Left lung (tissue), 10 donors: ENCODE results near the gene ADGRL4. TPM values are rescaled to one million over a fixed set of nuclear protein-coding genes. Genes with fewer than 3 reads are reported as not detected.
A peak's percentile ranks its signal among the peaks of the same experiment; 100 is the strongest.

Source experiments
- ATAC-seq: fragments of 200-7000 bp; cut with Tn5 transposase; one replicate; pipeline ENCODE4 v1.9.1; 2020; ENCODE audit warnings: moderate library complexity
- DNase-seq, 4 donors: peaks; one replicate each; pipeline ENCODE4 v3.0.0-alpha.2; 2013 to 2020
- H3K27ac ChIP-seq, 2 donors: fragments of 200-600 bp; sonication (generic) in 1 of 2; one replicate each; pipeline versions ENCODE4 v1.5.0 to v1.8.0; 2020 to 2021
- H3K27me3 ChIP-seq, 2 donors: fragments of 200-600 bp; sonication (generic) in 1 of 2; one replicate each; pipeline versions ENCODE4 v1.5.0 to v1.8.0; 2020 to 2021
- H3K36me3 ChIP-seq, 2 donors: fragments of 200-600 bp; sonication (generic) in 1 of 2; one replicate each; pipeline versions ENCODE4 v1.5.0 to v1.8.0; 2020 to 2021
- H3K4me1 ChIP-seq, 2 donors: fragments of 200-600 bp; one replicate each; pipeline ENCODE4 v1.8.0; 2021
- H3K4me3 ChIP-seq, 2 donors: fragments of 200-600 bp; sonication (generic) in 1 of 2; one replicate each; pipeline versions ENCODE4 v1.5.0 to v1.8.0; 2020 to 2021; ENCODE audit warnings: mild to moderate bottlenecking in 1 of 2
- H3K9me3 ChIP-seq, 2 donors: fragments of 200-600 bp; sonication (generic) in 1 of 2; one replicate each; pipeline versions ENCODE4 v1.5.0 to v1.8.0; 2020 to 2021
- CTCF ChIP-seq, 2 donors: fragments of 200-600 bp; sonication (generic) in 1 of 2; IDR thresholded peaks; one replicate each; pipeline versions ENCODE4 v1.5.0 to v1.8.0; 2021; ENCODE audit warnings: antibody characterized with exemption in 2 of 2
- intact Hi-C, 2 donors: fragments of 100-400 bp; cut with DNase I; formaldehyde crosslinking; loops; one replicate each; pipeline versions ENCODE4 v1.11.2 to v1.14.2; 2022
- polyA plus RNA-seq, 6 donors: library from polyadenylated mRNA; unstranded; fragments of 120-200 nt; gene quantifications; one replicate each; pipeline ENCODE4 v1.2.1, GENCODE V29; 2013; ENCODE audit not compliant: insufficient read length in 6 of 6
- total RNA-seq, 2 donors: library from RNA; stranded (reverse); fragmentation: NEBNext Ultra II Directional; extraction: Animal tissue kit (Norgen Biotek cat#: 25700); gene quantifications; one replicate each; pipeline ENCODE4 v1.2.1, GENCODE V29; 2021
- donor health status: DM: no; HTN: yes; CAD: no.
- donor health status: DM: no; HTN: no; CAD: no.

ADGRL4 gene
- total and polyA plus RNA-seq, 8 donors, result 11.8 to 20.4 (median 12.7) TPM

- intact Hi-C loops, result no loop called here
- Histone ChIP-seq H3K27me3 (no peaks in the 10 kb centered on the region), H3K4me3 (no peak overlapping the region), H3K36me3 (no peaks in the 10 kb centered on the region), H3K27ac (no peak overlapping the region), H3K9me3 (no peaks in the 10 kb centered on the region), H3K4me1 (no peaks in the 10 kb centered on the region)
- peak in 2 of 4 donors; percentile 20 to 30 for DNase-seq
- TF ChIP-seq CTCF (IDR thresholded peaks at IDR 0.05), result no peak
- no peak for ATAC-seq
Measured at GRCh38 chr1:78869136-78869535, 137.4 kb downstream of the ADGRL4 start.

GRCh38 chr1:78864175-78864574 is 142.4 kb downstream of the ADGRL4 start:
- intact Hi-C loops, result no loop called here
- no peak for TF ChIP-seq CTCF (IDR thresholded peaks at IDR 0.05)
- no peaks in the 10 kb centered on the region for H3K4me1 ChIP-seq
- H3K27ac ChIP-seq, result no peak overlapping the region
- H3K36me3 ChIP-seq, result no peaks in the 10 kb centered on the region
- H3K27me3 ChIP-seq, result no peaks in the 10 kb centered on the region
- H3K9me3 ChIP-seq, result no peaks in the 10 kb centered on the region
- H3K4me3 ChIP-seq, result no peak overlapping the region
- ATAC-seq (no peak), DNase-seq (no peak)

- H3K9me3 ChIP-seq, result no peaks in the 10 kb centered on the region
- H3K36me3 ChIP-seq, result no peaks in the 10 kb centered on the region
- no peak for TF ChIP-seq CTCF (IDR thresholded peaks at IDR 0.05)
- H3K27ac ChIP-seq, result no peak overlapping the region
- H3K27me3 ChIP-seq, result no peaks in the 10 kb centered on the region
- H3K4me3 ChIP-seq, result no peak overlapping the region
- H3K4me1 ChIP-seq, result no peaks in the 10 kb centered on the region
- no peak for DNase-seq
- no peak for ATAC-seq
- intact Hi-C loops, result no loop called here
Measured at GRCh38 chr1:78856096-78856495, 150.4 kb downstream of the ADGRL4 start.

GRCh38 chr1:78855258-78855657 is 151.3 kb downstream of the ADGRL4 start:
- Histone ChIP-seq H3K27me3 (no peaks in the 10 kb centered on the region), H3K4me3 (no peak overlapping the region), H3K36me3 (no peaks in the 10 kb centered on the region), H3K4me1 (no peaks in the 10 kb centered on the region), H3K27ac (no peak overlapping the region), H3K9me3 (no peaks in the 10 kb centered on the region)
- intact Hi-C loops, result no loop called here
- no peak for DNase-seq
- TF ChIP-seq CTCF (IDR thresholded peaks at IDR 0.05), result no peak
- ATAC-seq, result no peak

- no peak overlapping the region for H3K4me3 ChIP-seq
- no peak overlapping the region for H3K27ac ChIP-seq
- H3K4me1 ChIP-seq, result no peaks in the 10 kb centered on the region
- TF ChIP-seq CTCF (IDR thresholded peaks at IDR 0.05), result no peak
- H3K36me3 ChIP-seq, result no peaks in the 10 kb centered on the region
- H3K9me3 ChIP-seq, result no peaks in the 10 kb centered on the region
- intact Hi-C loops, result no loop called here
- ATAC-seq, result no peak
- no peak for DNase-seq
- H3K27me3 ChIP-seq, result no peaks in the 10 kb centered on the region
Measured at GRCh38 chr1:78854556-78854955, 152.0 kb downstream of the ADGRL4 start.
